Measurements from ENCODE around the gene PDZK1IP1. TPM values are rescaled to one million over a fixed set of nuclear protein-coding genes. Genes with fewer than 3 reads are reported as not detected.

The PDZK1IP1 gene
- not detected in 2 replicates for total RNA-seq

DNA sequence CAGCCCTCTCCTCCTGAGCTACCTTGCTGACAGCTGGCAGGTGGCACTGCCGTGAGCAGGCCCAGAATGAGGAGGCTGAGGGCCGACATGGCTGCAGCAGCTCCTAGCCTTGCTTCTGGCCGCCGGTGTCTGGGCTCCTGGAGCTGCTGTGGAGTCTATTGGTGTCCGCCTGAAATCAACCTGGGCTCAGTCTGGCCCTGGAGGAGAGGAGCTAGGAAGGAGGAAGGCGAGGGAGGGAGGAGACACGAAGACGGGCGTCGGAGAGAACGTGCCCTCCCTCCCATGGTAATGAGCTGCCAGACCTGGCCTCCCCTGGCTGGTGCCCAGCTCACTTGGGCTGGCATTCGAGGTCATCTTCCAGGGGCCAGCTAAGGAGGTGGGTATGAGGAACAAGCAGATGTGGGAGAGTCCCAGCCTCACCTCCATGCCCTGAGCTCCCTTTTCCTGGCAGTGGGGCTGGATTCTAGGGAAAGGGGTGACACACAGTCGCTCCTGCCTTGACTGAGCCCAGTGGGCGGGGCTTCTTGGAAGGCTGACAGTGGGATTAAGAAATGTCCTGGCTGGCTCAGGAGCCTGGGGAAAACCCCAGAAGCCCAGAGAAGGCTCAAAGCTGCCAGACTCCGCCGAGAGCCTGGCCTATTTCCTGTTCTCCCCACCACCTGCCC is at the start of gene PDZK1IP1:
PDZK1IP1 (minus strand) TSS at position 193 of the 665 bp plus-strand sequence; CDS start at position 89, 104 bp downstream.
- intact Hi-C loops (cut with micrococcal nuclease), result loop anchor here (5.0 kb wide), 2 partner anchors 37 to 242 kb away; no protein-coding TSS in a partner anchor

DNA sequence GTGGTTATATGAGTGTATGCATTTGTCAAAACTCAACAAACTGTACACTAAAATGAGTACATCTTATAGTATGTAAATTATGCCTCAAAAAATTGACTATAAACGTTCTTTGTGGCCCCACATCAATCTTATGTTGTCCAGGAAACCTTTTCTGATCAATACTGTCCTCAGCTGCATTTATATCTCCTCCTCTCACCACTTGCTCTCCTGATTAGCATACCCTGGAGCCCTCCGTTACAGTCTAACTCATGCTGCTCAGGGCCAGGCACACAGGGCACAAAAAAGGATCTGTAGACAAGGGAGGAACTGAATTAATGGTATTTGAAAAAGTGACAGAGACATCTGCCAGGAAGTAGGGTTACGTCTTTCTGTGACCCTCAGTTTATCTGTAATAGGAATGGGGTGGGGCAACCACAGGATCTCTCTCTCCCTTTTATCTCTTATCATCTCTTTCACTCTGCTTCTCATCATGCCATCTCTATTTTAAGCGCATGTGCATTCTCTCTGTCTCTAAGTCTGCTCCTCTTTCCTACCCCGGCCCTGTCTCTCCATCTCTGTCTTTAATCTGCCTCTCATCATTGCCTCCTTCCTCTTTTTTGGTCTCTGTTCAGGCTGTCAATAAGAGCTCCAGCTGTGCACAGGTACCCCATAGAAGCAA is 49.2 kb upstream of the PDZK1IP1 start:
- intact Hi-C loops (cut with micrococcal nuclease), result no loop called here

DNA sequence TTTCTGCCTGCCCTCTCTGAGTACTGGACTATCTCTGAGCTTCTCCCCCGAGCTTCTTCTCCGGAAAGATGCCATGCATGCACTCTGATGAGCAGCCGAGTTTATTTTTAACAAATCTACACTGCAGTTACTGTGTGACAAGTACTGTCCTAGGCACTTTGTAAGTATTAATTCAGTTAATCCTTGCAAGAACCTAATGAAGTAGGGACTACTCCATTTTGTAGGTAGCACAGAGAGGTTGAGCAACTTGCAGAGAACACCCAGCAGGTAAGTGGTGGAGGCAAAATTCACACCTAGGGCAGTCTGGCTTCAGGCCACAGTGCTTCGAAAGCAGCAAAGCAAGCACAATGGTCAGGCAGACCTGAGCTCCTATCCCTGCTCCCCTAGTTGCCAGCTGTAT is 46.0 kb upstream of the PDZK1IP1 start:
- intact Hi-C loops (cut with micrococcal nuclease), result no loop called here

- intact Hi-C loops (cut with micrococcal nuclease), result no loop called here
These were observed 45.4 kb upstream of the PDZK1IP1 start for GRCh38 chr1:47235241-47235681.

GRCh38 chr1:47233186-47233585 is 43.4 kb upstream of the PDZK1IP1 start:
- intact Hi-C loops (cut with micrococcal nuclease), result no loop called here

DNA sequence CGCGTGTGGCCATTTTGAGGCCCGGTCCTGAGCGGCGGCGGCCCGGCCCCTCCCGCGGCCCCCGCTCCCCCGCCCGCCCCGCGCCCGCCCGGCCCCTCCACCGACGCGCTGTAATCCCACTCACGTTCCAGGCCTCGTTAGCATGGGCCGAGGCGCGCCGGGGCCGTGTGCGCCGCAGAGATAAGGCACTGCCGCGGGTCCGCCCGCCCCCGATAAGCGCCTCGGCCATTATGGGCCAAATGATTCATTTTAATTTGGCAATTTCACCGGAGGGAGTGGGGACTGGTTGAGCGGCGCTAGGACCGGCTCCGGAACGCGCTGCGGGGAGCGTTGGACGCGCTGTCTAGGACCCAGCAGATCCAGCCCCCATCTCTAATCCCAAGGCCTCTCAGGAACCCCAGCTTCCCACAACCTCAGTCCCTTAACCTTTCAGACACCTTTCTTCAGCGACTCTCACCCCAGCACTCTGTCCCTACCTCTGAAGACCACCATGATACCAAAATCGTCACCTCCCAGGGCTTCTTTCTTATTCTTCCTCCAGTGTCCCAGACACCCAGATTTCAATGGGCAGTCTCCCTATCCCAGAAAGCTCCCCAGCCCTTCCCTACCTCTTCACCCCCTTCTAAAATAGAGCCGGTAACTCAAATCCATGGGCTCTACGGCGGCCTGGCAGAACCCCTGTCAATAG is 42.5 kb upstream of the PDZK1IP1 start, which contains the start of gene TAL1:
TAL1 (minus strand) TSS at position 39 of the 688 bp plus-strand sequence. CDS start 6,337 bp downstream, outside the sequence.
- intact Hi-C loops (cut with micrococcal nuclease), result no loop called here

DNA sequence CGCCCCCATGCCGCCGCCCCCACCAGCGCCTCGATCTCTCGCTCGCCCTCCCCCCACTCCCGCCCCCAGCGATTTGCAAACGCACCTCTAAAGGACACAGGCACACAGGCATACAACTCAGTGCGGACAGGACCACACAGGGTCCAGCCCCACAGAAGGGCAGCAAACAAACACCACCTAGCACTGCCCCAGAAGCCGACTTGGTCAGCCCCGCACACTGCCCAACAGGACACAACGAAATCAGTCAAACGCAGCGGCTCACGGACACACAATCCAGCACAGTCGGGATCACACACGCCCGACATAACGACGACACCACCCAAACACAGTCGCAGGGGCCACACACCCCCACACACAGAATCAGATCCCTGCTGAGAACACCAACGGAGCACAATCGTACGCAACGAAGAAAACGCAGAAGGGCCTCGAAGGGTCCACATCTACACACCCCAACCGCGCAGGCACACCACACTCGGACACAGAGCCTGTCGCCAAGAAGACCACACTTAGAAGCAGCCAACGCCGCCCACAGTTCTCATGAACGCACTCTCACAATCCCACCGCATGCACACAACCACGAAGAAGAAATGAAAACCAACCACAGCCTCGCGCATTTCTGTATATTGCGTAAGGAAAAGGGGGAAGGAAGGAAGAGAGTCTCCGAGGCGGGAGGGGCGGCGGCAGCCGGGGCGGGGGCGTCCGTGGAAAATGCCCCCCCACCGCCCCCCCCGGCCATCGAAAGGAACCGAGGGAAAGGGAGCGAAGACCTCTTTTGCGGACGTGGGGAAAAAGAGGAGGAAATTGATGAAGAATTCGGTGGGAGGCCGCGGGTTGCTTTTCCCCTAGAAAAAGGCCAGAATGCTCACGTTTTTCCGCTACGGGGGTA is 41.7 kb upstream of the PDZK1IP1 start:
- intact Hi-C loops (cut with micrococcal nuclease), result no loop called here

GRCh38 chr1:47230692-47231300 is 41.0 kb upstream of the PDZK1IP1 start:
- intact Hi-C loops (cut with micrococcal nuclease), result no loop called here

DNA sequence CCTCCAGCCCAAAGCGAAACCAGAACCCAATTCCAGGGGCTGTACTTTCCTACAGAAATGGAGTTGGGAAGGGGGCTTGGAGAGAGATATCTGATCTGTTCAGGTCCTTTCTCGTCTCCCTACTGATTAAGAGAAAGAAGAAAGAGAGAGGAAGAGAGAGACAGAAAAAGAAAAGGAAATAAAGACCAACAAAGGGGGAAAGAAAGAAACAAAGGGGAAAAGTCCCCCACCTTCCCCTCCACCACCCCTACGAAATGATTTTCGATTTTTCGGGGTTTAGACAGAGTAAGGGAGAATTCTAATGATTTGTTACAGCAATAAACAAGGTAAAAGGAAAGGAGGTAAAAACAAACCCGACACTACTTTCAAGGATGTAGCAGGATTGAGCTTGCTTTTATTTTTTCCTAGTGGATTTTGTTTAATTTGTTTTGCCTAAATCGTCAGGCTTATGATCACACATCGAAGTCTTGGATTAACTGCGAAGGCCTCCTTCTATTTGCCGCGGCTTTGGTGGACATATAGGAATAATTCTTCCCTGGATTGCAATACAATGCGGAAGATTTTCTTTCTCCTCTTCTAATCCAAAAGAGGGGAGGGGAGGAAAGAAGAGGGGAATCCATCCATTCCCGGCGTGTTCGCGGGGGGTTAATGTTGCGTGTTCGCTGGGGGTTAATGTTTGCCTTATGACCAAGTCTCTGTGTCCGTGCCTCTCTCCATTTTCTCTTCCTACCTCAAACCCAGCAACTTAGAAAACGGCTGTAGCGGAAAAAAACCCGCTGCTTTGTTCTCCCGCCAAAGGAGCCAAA is 40.3 kb upstream of the PDZK1IP1 start:
- intact Hi-C loops (cut with micrococcal nuclease), result loop anchor here (5.0 kb wide), 2 partner anchors 38 to 207 kb away; partner anchors contain the start of genes FOXD2 and PDZK1IP1

DNA sequence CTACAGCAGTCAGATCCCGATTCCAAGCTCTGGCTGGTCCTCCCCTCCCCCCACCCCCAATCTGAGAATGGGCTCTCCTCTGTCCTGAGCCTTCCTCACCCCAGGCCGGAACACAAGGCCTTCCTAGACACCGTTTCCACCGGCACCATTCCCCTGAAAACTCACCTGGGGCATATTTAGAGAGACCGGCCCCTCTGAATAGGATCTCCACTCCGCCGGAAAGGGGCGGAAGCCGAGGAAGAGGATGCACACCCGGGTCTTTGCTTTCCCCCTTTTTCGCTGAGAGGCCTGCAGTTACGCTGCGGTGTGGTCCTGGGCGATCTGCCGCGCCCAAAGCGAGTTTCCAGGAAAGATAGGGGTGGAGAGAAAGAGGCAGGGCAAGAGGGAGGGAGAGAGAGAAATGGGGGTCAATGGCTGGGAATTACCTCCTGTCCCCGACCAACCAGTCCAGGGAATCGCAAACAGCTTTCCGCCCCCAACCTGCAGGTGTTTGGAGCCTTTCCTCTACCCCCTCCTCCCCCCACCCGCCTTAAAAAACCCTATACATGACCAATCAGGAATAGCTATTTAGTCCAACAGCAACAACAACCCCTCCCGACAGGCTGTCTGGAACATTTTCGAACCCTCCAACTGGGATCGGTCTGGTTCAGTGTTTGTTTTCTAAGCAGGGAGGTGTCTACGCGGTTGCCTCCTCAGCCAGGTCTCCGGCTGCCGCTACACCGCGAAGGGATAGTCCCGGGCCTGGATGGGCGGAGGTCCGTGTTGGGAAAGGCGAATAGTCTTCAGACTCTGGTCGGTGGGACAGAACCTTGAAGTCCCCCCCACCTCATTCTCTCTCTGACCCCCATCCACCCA is 39.4 kb upstream of the PDZK1IP1 start:
- intact Hi-C loops (cut with micrococcal nuclease), result loop anchor here (5.0 kb wide), 2 partner anchors 37 to 208 kb away; partner anchors contain the start of genes FOXD2 and PDZK1IP1

DNA sequence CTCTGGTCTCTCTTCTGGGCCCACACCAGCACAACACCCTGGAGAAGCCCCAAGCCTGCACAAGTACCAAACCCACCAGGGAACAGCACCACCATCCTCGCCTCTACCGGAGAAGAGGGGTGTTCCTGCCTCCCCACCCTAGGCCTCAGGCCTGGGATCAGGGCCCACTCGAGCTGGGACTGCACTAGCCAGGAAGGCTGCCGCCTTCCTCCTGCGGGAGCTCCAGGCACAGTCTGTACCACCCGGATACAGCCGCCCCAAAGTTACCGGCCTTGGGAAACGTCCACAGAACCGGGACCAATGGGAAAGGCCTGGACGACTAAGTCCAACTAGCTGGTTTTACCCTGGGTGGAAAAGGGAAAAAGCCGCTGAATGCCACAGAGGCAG is 38.8 kb upstream of the PDZK1IP1 start:
- intact Hi-C loops (cut with micrococcal nuclease), result loop anchor here (5.0 kb wide), 2 partner anchors 36 to 209 kb away; partner anchors contain the start of genes FOXD2 and PDZK1IP1

DNA sequence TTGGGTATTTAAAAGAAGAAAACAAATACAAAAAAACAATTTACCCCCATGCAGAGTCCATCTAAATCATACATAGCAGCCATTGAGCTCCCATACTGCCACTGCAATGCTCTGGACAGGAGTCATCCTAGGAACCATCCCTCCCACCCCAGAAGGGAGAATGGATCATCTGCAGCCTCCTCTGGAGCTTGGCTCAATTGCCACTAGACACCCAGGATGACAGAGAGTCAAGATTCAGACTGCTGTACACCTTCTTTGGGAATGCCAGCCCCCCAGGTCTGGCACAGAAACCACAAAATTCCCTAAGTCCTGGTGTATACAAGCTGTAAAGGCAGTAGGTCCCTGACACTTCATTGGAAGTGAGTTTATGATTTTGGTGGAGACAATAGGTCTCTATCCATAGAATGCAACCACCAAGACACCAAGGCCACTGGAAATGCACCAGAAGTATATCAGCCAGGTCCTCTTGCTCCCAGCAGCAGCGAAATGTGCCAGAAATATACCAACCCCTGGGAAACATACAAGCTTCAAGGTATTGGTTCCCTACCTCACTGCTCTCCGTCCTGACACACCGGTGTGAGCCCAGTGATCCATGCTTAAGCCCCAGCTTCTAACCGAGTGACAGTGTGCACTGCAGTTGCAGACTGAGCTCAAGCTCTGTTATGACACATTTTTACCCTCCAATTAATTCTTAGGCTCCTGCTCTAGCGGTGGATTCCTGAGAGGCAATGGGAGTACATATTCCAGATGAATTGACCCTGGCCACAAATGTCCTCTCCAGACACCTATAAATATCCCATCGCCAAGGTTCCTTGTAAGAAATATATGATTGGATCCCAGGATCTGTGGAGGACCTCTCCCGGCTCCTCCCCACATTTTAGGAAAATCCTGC is 37.8 kb upstream of the PDZK1IP1 start:
- intact Hi-C loops (cut with micrococcal nuclease), result loop anchor here (5.0 kb wide), 2 partner anchors 35 to 210 kb away; partner anchors contain the start of genes FOXD2 and PDZK1IP1

DNA sequence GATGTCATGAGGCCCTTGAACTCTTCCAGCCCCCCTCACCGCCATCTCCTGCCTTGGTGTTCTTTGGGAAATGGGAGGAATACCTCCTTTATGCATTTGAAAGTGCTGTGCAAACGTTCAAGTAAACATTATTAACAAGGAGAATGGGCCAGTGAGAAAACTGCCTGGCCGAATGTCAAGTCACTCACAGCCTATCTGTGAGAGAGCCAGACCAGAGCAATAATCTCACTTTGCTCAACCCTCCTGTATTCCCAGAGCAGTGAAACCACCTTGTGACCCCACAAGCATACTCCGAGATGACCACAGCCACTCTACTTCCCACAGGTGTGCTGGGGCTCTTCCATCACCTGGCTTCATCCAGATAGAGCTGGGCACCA is 37.0 kb upstream of the PDZK1IP1 start:
- intact Hi-C loops (cut with micrococcal nuclease), result loop anchor here (5.0 kb wide), 2 partner anchors 35 to 210 kb away; partner anchors contain the start of genes FOXD2 and PDZK1IP1

- intact Hi-C loops (cut with micrococcal nuclease), result loop anchor here (5.0 kb wide), 2 partner anchors 34 to 211 kb away; partner anchors contain the start of genes FOXD2 and PDZK1IP1
These were observed 36.4 kb upstream of the PDZK1IP1 start for GRCh38 chr1:47226121-47226838.

- intact Hi-C loops (cut with micrococcal nuclease), result loop anchor here (5.0 kb wide), 2 partner anchors 33 to 212 kb away; partner anchors contain the start of genes FOXD2 and PDZK1IP1
These were observed 35.7 kb upstream of the PDZK1IP1 start for GRCh38 chr1:47225430-47226100.
